ENCODE results near the gene PCK1.

DNA sequence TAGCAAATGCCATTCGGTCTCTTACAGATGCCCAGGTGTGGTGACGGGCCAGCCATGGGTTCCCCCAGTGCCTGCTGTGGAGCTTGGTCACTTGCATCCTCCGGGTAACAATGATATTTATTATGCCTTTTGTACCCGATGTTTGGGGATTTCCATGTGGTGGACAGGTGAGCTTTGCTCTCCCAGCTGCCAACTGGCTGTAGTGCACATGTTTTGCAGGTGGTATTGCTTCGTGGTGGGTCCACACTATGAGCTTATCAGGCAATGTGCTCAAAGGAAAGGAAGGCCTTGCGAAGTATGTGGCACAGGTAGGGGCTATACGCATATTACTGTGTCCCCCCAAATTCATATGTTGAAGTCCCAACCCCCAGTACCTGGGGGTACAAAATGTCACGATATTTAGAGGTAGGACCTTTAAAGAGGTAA, 31.7 kb upstream of the PCK1 start:
- TF ChIP-seq, protein P1, sequence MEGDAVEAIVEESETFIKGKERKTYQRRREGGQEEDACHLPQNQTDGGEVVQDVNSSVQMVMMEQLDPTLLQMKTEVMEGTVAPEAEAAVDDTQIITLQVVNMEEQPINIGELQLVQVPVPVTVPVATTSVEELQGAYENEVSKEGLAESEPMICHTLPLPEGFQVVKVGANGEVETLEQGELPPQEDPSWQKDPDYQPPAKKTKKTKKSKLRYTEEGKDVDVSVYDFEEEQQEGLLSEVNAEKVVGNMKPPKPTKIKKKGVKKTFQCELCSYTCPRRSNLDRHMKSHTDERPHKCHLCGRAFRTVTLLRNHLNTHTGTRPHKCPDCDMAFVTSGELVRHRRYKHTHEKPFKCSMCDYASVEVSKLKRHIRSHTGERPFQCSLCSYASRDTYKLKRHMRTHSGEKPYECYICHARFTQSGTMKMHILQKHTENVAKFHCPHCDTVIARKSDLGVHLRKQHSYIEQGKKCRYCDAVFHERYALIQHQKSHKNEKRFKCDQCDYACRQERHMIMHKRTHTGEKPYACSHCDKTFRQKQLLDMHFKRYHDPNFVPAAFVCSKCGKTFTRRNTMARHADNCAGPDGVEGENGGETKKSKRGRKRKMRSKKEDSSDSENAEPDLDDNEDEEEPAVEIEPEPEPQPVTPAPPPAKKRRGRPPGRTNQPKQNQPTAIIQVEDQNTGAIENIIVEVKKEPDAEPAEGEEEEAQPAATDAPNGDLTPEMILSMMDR (CRISPR knock-in tag; IDR thresholded peaks at IDR 0.05), result no peak
- TF ChIP-seq POLR2AphosphoS2 (IDR thresholded peaks at IDR 0.05; ENCODE audit: low read depth, low read length) (no peak), JUN (CRISPR knock-in tag; IDR thresholded peaks at IDR 0.05) (no peak), MXD4 (CRISPR knock-in tag; IDR thresholded peaks at IDR 0.05) (no peak), JUNB (CRISPR knock-in tag; IDR thresholded peaks at IDR 0.05; ENCODE audit: borderline replicate concordance) (no peak)
- TF ChIP-seq, protein P2, sequence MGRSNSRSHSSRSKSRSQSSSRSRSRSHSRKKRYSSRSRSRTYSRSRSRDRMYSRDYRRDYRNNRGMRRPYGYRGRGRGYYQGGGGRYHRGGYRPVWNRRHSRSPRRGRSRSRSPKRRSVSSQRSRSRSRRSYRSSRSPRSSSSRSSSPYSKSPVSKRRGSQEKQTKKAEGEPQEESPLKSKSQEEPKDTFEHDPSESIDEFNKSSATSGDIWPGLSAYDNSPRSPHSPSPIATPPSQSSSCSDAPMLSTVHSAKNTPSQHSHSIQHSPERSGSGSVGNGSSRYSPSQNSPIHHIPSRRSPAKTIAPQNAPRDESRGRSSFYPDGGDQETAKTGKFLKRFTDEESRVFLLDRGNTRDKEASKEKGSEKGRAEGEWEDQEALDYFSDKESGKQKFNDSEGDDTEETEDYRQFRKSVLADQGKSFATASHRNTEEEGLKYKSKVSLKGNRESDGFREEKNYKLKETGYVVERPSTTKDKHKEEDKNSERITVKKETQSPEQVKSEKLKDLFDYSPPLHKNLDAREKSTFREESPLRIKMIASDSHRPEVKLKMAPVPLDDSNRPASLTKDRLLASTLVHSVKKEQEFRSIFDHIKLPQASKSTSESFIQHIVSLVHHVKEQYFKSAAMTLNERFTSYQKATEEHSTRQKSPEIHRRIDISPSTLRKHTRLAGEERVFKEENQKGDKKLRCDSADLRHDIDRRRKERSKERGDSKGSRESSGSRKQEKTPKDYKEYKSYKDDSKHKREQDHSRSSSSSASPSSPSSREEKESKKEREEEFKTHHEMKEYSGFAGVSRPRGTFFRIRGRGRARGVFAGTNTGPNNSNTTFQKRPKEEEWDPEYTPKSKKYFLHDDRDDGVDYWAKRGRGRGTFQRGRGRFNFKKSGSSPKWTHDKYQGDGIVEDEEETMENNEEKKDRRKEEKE (IDR thresholded peaks at IDR 0.05), result no peak
